Activated CD4-positive, alpha-beta T cell treated with anti-CD3 and anti-CD28 coated beads for 36 hours (primary cell): ENCODE data around the gene ROBO2. TPM values are rescaled to one million over a fixed set of nuclear protein-coding genes. Genes with fewer than 3 reads are reported as not detected.

Source experiments
- ATAC-seq: fragments of 200-7000 bp; cut with Tn5 transposase; one replicate; pipeline ENCODE4 v1.10.0; 2021; ENCODE audit warnings: mild to moderate bottlenecking, moderate library complexity
- CTCF ChIA-PET: fragments of 350-600 bp; sonication (Branson Sonifier 250); formaldehyde crosslinking; loops from one replicate; lab custom pipeline; 2021; ENCODE audit warnings: antibody characterized with exemption; lab: Charles Lee
- POLR2A ChIA-PET: fragments of 350-600 bp; sonication (Branson Sonifier 250); formaldehyde crosslinking; loops from one replicate; lab custom pipeline; 2021; ENCODE audit warnings: antibody characterized with exemption, inconsistent platforms; lab: Charles Lee
- DNase-seq: peaks from one replicate; pipeline ENCODE4 v3.0.0-alpha.2; 2020
- H3K27ac Mint-ChIP-seq: one replicate; pipeline ENCODE4 v1.8.0; 2021; ENCODE audit warnings: mixed read lengths
- H3K27me3 Mint-ChIP-seq: one replicate; pipeline ENCODE4 v1.8.0; 2021; ENCODE audit warnings: mixed read lengths
- H3K36me3 Mint-ChIP-seq: one replicate; pipeline ENCODE4 v1.8.0; 2021; ENCODE audit warnings: low read depth, mixed read lengths
- H3K4me1 Mint-ChIP-seq: one replicate; pipeline ENCODE4 v1.8.0; 2021; ENCODE audit warnings: mixed read lengths
- H3K4me3 Mint-ChIP-seq: one replicate; pipeline ENCODE4 v1.8.0; 2021; ENCODE audit warnings: mild to moderate bottlenecking, moderate library complexity, mixed read lengths
- H3K9me3 Mint-ChIP-seq: one replicate; pipeline ENCODE4 v1.8.0; 2021; ENCODE audit warnings: low read depth, mixed read lengths
- intact Hi-C, 2 experiments: fragments of 100-400 bp; cut with DNase I in 1 of 2; cut with micrococcal nuclease in 1 of 2; formaldehyde crosslinking; loops; one replicate each; pipeline versions ENCODE4 v1.14.2 to v1.15.1; 2022 to 2024; cut with DNase I, micrococcal nuclease
- total RNA-seq, 2 experiments: library from RNA; stranded (reverse); gene quantifications; one replicate each; pipeline ENCODE4 v1.2.3, GENCODE V29; 2021

ROBO2 gene
- total RNA-seq, 2 experiments from 2014 or later: not detected

GRCh38 chr3:77053795-77054194, 13.9 kb downstream of the ROBO2 start:
- Mint-ChIP-seq H3K9me3 (peaks cover 2% of the 10 kb centered on the region), H3K4me3 (no peak overlapping the region), H3K4me1 (no peaks in the 10 kb centered on the region), H3K36me3 (no peaks in the 10 kb centered on the region), H3K27me3 (no peaks in the 10 kb centered on the region), H3K27ac (no peak overlapping the region)
- CTCF ChIA-PET: no interaction called here
- POLR2A ChIA-PET: interaction anchor here (0.6 kb wide), 1 partner anchor 791 kb away, joined by 3 read pairs; no protein-coding TSS in a partner anchor
- no peak for ATAC-seq
- intact Hi-C loops: no loop called here
- DNase-seq: no peak

DNA sequence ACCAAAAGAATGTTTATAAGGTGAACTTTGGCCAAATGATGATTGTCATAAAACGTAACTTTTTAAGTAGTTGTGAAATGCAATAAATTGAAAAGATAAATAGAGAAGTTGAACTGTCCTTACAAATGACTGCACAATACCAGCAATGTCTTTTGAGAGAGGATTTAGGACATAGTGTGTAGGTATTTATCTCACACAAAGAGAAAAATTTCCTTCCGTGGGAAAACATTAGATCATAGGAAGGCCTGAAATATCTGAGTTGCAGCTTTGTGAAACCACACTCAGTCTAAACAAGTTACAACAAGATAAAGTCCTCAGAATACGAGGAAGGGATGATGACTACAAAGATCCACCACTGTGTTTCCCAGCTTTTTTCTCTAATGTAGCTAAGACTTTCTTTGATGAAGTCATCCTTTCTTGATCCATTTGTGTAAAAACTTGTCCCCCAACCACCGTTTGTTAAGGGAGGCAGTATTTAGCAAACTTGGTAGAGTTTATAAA, 16.0 kb downstream of the ROBO2 start:
- H3K4me3 Mint-ChIP-seq: no peak overlapping the region

GRCh38 chr3:77059354-77059753, 19.5 kb downstream of the ROBO2 start:
- H3K27me3 Mint-ChIP-seq: no peaks in the 10 kb centered on the region
- H3K4me1 Mint-ChIP-seq: no peaks in the 10 kb centered on the region
- ChIA-PET CTCF (no interaction called here), POLR2A (no interaction called here)
- peaks cover 12% of the 10 kb centered on the region for H3K9me3 Mint-ChIP-seq
- H3K27ac Mint-ChIP-seq: no peak overlapping the region
- no peak overlapping the region for H3K4me3 Mint-ChIP-seq
- ATAC-seq (no peak), DNase-seq (no peak)
- no peaks in the 10 kb centered on the region for H3K36me3 Mint-ChIP-seq
- intact Hi-C loops: no loop called here

More for the DNA sequence above, 16.0 kb downstream of the ROBO2 start:
- H3K36me3 Mint-ChIP-seq: no peaks in the 10 kb centered on the region
- CTCF ChIA-PET: no interaction called here
- no peak for DNase-seq
- peaks cover 6% of the 10 kb centered on the region for H3K9me3 Mint-ChIP-seq
- ATAC-seq: no peak
- H3K27me3 Mint-ChIP-seq: no peaks in the 10 kb centered on the region
- POLR2A ChIA-PET: no interaction called here
- H3K4me1 Mint-ChIP-seq: no peaks in the 10 kb centered on the region
- intact Hi-C loops: no loop called here
- H3K27ac Mint-ChIP-seq: no peak overlapping the region

DNA sequence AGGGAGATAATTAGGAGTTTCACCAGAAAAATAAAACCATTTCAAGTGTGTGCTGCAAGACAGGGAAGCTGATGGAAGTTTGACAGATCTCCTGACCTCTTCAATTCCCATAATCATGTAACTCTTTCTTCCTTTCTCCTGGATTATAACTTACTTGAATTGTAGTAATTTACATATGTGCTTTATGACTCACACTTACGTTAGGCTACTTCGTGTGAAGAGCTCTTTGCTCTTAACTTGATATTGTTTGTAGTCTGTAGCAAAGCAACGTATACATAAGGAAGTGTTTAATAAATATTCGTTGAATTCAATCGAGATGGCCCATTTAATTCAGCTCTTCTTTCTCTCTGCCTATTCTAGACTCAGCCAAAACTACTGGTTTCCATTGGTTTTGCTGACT, 23.5 kb downstream of the ROBO2 start:
- ATAC-seq (no peak), DNase-seq (no peak)
- ChIA-PET POLR2A (no interaction called here), CTCF (interaction anchor here (1.1 kb wide), 1 partner anchor 13 kb away, joined by 3 read pairs; no protein-coding TSS in a partner anchor)
- Mint-ChIP-seq H3K27me3 (no peaks in the 10 kb centered on the region), H3K4me1 (no peaks in the 10 kb centered on the region), H3K36me3 (no peaks in the 10 kb centered on the region), H3K9me3 (peaks cover 14% of the 10 kb centered on the region), H3K4me3 (no peak overlapping the region), H3K27ac (no peak overlapping the region)
- intact Hi-C loops: no loop called here

DNA sequence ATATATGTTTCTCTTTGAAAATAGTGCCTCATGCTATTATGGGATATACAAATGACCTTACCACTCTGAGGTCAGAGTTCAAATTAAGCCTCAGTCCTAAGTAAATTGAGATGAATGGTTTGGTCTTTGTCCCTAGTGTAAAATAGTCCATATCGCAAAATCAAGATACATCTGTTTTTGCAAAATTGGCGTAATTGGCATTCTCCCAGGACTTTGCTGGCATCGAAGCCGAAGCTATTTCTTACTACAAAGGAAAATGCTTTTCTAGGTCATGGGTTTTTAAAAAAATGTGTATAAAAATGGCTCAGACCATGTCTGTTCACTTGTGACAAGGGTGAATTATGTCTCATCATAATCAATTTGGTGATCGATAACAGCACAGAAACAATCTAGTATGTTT, 25.9 kb downstream of the ROBO2 start:
- ATAC-seq (no peak), DNase-seq (no peak)
- H3K4me3 Mint-ChIP-seq: no peak overlapping the region
- CTCF ChIA-PET: no interaction called here
- intact Hi-C loops: no loop called here
- no peak overlapping the region for H3K27ac Mint-ChIP-seq
- H3K27me3 Mint-ChIP-seq: no peaks in the 10 kb centered on the region
- H3K4me1 Mint-ChIP-seq: no peaks in the 10 kb centered on the region
- POLR2A ChIA-PET: no interaction called here
- peaks cover 10% of the 10 kb centered on the region for H3K9me3 Mint-ChIP-seq
- H3K36me3 Mint-ChIP-seq: no peaks in the 10 kb centered on the region

DNA sequence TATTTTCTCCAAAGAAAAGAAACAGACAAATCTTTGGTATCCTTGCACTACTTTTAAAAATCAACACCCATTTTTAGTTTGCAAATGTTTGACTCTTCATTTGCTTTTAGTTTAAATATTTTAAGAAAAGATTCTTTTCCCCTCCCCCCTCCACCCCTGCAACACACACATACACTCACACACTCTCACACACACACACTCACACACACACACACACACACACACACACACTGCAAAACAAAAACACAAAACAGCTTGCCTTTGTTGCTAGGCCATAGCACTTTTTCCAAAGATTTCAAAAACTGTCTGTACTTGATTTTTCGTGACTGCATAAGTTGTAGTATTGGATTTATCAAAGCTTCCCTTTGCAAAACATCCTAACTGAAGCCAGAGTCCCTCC, 26.9 kb downstream of the ROBO2 start:
- CTCF ChIA-PET: no interaction called here
- Mint-ChIP-seq H3K36me3 (no peaks in the 10 kb centered on the region), H3K27me3 (no peaks in the 10 kb centered on the region), H3K27ac (no peak overlapping the region), H3K4me1 (no peaks in the 10 kb centered on the region), H3K9me3 (peaks cover 10% of the 10 kb centered on the region), H3K4me3 (no peak overlapping the region)
- ATAC-seq (no peak), DNase-seq (no peak)
- intact Hi-C loops: no loop called here
- POLR2A ChIA-PET: no interaction called here

DNA sequence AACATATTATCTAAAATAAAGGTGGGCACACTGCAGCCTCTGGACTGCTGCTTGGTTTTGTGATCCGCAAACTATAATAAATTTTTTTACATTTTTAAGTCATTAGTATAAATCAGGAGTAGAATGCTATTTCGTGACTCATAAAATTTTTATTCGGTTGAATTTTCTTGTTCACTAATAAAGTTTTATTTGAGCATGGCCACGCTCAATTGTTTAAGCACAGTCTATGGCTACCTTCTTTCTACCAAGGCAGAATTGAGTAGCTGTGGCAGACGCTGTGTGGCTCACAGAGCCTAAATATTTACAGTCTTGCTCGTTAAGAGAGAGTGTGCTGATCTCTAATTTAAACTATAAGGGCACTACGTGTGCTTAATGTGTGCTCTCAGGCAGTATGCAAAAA, 28.9 kb downstream of the ROBO2 start:
- ATAC-seq (no peak), DNase-seq (no peak)
- Mint-ChIP-seq H3K9me3 (peaks cover 2% of the 10 kb centered on the region), H3K27ac (no peak overlapping the region), H3K4me1 (no peaks in the 10 kb centered on the region), H3K4me3 (no peak overlapping the region), H3K27me3 (no peaks in the 10 kb centered on the region), H3K36me3 (no peaks in the 10 kb centered on the region)
- ChIA-PET CTCF (no interaction called here), POLR2A (no interaction called here)
- intact Hi-C loops: no loop called here

DNA sequence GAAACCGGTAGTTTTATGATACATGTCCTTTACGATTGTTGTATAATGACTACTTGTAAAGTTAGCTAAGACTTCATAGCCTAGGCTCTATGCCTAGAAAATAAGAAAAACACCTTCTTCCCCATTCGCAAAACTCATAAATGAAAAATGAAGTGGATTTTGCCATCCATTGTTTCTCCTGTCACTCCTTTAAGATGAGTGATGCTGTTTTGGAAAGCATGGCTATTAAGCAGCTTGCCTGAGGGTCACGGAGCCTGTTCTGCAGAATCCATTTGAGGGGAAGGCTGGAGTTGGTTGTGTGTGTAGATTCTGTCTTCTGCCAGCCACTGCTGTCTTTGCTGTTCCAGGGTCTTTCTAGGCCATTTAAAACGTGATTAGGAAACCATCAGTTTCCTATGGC, 31.5 kb downstream of the ROBO2 start:
- Mint-ChIP-seq H3K36me3 (no peaks in the 10 kb centered on the region), H3K9me3 (peaks cover 5% of the 10 kb centered on the region), H3K27ac (no peak overlapping the region), H3K4me1 (no peaks in the 10 kb centered on the region), H3K4me3 (no peak overlapping the region), H3K27me3 (no peaks in the 10 kb centered on the region)
- DNase-seq (no peak), ATAC-seq (no peak)
- ChIA-PET CTCF (no interaction called here), POLR2A (no interaction called here)
- intact Hi-C loops: no loop called here

GRCh38 chr3:77071809-77072208, 31.9 kb downstream of the ROBO2 start:
- Mint-ChIP-seq H3K4me1 (no peaks in the 10 kb centered on the region), H3K27ac (no peak overlapping the region), H3K4me3 (no peak overlapping the region), H3K9me3 (peaks cover 5% of the 10 kb centered on the region), H3K27me3 (no peaks in the 10 kb centered on the region), H3K36me3 (no peaks in the 10 kb centered on the region)
- ATAC-seq (no peak), DNase-seq (no peak)
- CTCF ChIA-PET: no interaction called here
- intact Hi-C loops: no loop called here
- POLR2A ChIA-PET: no interaction called here

- no peak for ATAC-seq
- Mint-ChIP-seq H3K27me3 (no peaks in the 10 kb centered on the region), H3K4me1 (no peaks in the 10 kb centered on the region), H3K36me3 (no peaks in the 10 kb centered on the region), H3K4me3 (no peak overlapping the region), H3K27ac (no peak overlapping the region), H3K9me3 (peaks cover 4% of the 10 kb centered on the region)
- CTCF ChIA-PET: no interaction called here
- no peak for DNase-seq
- POLR2A ChIA-PET: no interaction called here
- intact Hi-C loops: no loop called here
Observed at GRCh38 chr3:77072232-77072631, 32.3 kb downstream of the ROBO2 start.

DNA sequence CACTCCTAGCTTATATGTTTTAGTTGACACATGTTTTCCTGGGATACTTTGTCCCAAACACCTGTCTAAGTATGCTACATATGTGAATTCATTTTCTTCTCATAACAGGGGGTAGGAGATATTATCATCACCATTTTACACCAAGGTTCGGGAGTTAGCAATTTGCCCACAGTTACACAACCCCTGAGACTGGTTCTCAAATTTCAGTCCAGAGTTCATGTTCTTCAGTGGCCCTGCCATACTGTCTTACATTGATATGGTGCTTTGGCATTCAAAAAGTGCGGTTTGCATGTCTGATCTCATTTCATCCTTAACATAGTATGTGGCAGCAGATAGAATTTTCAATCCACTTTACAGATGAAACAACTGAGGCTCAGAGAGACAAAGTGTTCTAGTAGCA, 38.4 kb downstream of the ROBO2 start:
- POLR2A ChIA-PET: no interaction called here
- Mint-ChIP-seq H3K27ac (no peak overlapping the region), H3K4me1 (no peaks in the 10 kb centered on the region), H3K27me3 (no peaks in the 10 kb centered on the region), H3K9me3 (peaks cover 8% of the 10 kb centered on the region), H3K36me3 (no peaks in the 10 kb centered on the region), H3K4me3 (no peak overlapping the region)
- no peak for DNase-seq
- intact Hi-C loops: no loop called here
- CTCF ChIA-PET: no interaction called here
- no peak for ATAC-seq

DNA sequence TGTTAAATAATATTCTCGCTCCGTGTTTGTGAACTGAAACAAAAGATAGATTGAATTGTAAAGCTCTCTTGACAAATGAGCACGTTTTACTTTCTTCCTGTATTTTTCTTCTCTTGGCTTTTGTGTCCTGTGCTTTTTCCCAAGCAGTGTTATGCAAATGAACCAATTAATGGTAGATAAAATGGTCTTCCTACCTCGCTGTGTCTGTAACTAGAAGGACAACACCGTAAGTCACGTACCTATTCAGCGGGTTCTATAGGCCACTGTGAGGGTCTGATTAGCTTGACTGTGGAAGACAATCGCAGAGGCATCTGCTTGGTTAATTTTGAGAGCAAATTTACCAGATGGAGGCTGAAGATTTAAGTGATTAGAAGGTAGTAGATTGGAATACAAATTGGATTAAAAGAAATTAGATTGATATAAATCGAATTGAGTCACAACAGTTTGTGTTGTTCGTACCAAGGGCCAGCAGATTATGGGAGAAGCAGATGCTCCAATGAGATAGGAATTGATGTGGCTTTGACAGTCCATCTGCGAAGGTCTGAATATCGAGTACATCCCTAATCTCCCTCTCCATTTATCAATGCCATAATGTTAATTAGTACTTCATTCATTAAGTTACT, 40.2 kb downstream of the ROBO2 start:
- ChIA-PET CTCF (interaction anchor here (0.6 to 1.6 kb wide), 2 partner anchors 13 to 116 kb away, joined by 3 read pairs; no protein-coding TSS in a partner anchor), POLR2A (no interaction called here)
- no peak overlapping the region for H3K27ac Mint-ChIP-seq
- no peaks in the 10 kb centered on the region for H3K36me3 Mint-ChIP-seq
- DNase-seq: no peak
- intact Hi-C loops: no loop called here
- no peak overlapping the region for H3K4me3 Mint-ChIP-seq
- H3K4me1 Mint-ChIP-seq: no peaks in the 10 kb centered on the region
- no peaks in the 10 kb centered on the region for H3K27me3 Mint-ChIP-seq
- ATAC-seq: no peak
- peaks cover 7% of the 10 kb centered on the region for H3K9me3 Mint-ChIP-seq
